Measurements from ENCODE around the gene KMT2B.

The KMT2B gene

GRCh38 chr19:35780717-35781116 lies 62.9 kb downstream of the KMT2B start:
- no peak overlapping the region for H3K27ac ChIP-seq (ENCODE audit: low read depth, low read length, poor library complexity, severe bottlenecking)
- H2AFZ ChIP-seq (ENCODE audit: low read length): no peak overlapping the region
- no peak overlapping the region for H3K4me2 ChIP-seq (ENCODE audit: low read length)
- H4K20me1 ChIP-seq (ENCODE audit: insufficient read depth, low read length): no peaks in the 10 kb centered on the region
- TF ChIP-seq EZH2 (IDR thresholded peaks at IDR 0.05; ENCODE audit: borderline replicate concordance, low read length) (no peak), CTCF (IDR thresholded peaks at IDR 0.05; ENCODE audit: low read length) (no peak)
- H3K27me3 ChIP-seq (ENCODE audit: insufficient read depth, low read length): no peaks in the 10 kb centered on the region
- H3K4me3 ChIP-seq (ENCODE audit: low read depth, low read length, poor library complexity, severe bottlenecking): no peak overlapping the region
- no peaks in the 10 kb centered on the region for H3K9me3 ChIP-seq (ENCODE audit: low read length)
- H3K9me2 ChIP-seq (ENCODE audit: low read depth, low read length): no peaks in the 10 kb centered on the region
- no peaks in the 10 kb centered on the region for H3F3A ChIP-seq (ENCODE audit: insufficient read depth, low read length)
- peaks cover 10% of the 10 kb centered on the region for H3K4me1 ChIP-seq (ENCODE audit: insufficient read depth, low read length, severe bottlenecking)
- peaks cover 15% of the 10 kb centered on the region for H3K36me3 ChIP-seq (ENCODE audit: insufficient read depth, low read length)
- H3K9ac ChIP-seq (ENCODE audit: low read length): no peak overlapping the region
- no peaks in the 10 kb centered on the region for H3K79me2 ChIP-seq (ENCODE audit: insufficient read depth, low read length)

GRCh38 chr19:35781650-35782049 lies 63.8 kb downstream of the KMT2B start:
- no peaks in the 10 kb centered on the region for H3K27me3 ChIP-seq (ENCODE audit: insufficient read depth, low read length)
- H4K20me1 ChIP-seq (ENCODE audit: insufficient read depth, low read length): no peaks in the 10 kb centered on the region
- H3K27ac ChIP-seq (ENCODE audit: low read depth, low read length, poor library complexity, severe bottlenecking): no peak overlapping the region

GRCh38 chr19:35782589-35782988 lies 64.8 kb downstream of the KMT2B start:
- peaks cover 19% of the 10 kb centered on the region for H3K36me3 ChIP-seq (ENCODE audit: insufficient read depth, low read length)

More at GRCh38 chr19:35781650-35782049, 63.8 kb downstream of the KMT2B start:
- H2AFZ ChIP-seq (ENCODE audit: low read length): no peak overlapping the region
- H3K4me2 ChIP-seq (ENCODE audit: low read length): no peak overlapping the region
- no peaks in the 10 kb centered on the region for H3F3A ChIP-seq (ENCODE audit: insufficient read depth, low read length)
- H3K9ac ChIP-seq (ENCODE audit: low read length): no peak overlapping the region
- no peaks in the 10 kb centered on the region for H3K9me2 ChIP-seq (ENCODE audit: low read depth, low read length)
- peaks cover 2% of the 10 kb centered on the region for H3K4me1 ChIP-seq (ENCODE audit: insufficient read depth, low read length, severe bottlenecking)
- no peak overlapping the region for H3K4me3 ChIP-seq (ENCODE audit: low read depth, low read length, poor library complexity, severe bottlenecking)
- peaks cover 15% of the 10 kb centered on the region for H3K36me3 ChIP-seq (ENCODE audit: insufficient read depth, low read length)
- TF ChIP-seq EZH2 (IDR thresholded peaks at IDR 0.05; ENCODE audit: borderline replicate concordance, low read length) (no peak), CTCF (IDR thresholded peaks at IDR 0.05; ENCODE audit: low read length) (no peak)
- H3K9me3 ChIP-seq (ENCODE audit: low read length): no peaks in the 10 kb centered on the region
- H3K79me2 ChIP-seq (ENCODE audit: insufficient read depth, low read length): no peaks in the 10 kb centered on the region

More at GRCh38 chr19:35782589-35782988, 64.8 kb downstream of the KMT2B start:
- H3F3A ChIP-seq (ENCODE audit: insufficient read depth, low read length): no peaks in the 10 kb centered on the region
- no peaks in the 10 kb centered on the region for H3K9me3 ChIP-seq (ENCODE audit: low read length)
- H3K4me2 ChIP-seq (ENCODE audit: low read length): no peak overlapping the region
- no peak overlapping the region for H2AFZ ChIP-seq (ENCODE audit: low read length)
- no peaks in the 10 kb centered on the region for H3K79me2 ChIP-seq (ENCODE audit: insufficient read depth, low read length)
- H3K27ac ChIP-seq (ENCODE audit: low read depth, low read length, poor library complexity, severe bottlenecking): no peak overlapping the region
- TF ChIP-seq CTCF (IDR thresholded peaks at IDR 0.05; ENCODE audit: low read length) (no peak), EZH2 (IDR thresholded peaks at IDR 0.05; ENCODE audit: borderline replicate concordance, low read length) (no peak)
- H3K4me3 ChIP-seq (ENCODE audit: low read depth, low read length, poor library complexity, severe bottlenecking): no peak overlapping the region
- no peaks in the 10 kb centered on the region for H4K20me1 ChIP-seq (ENCODE audit: insufficient read depth, low read length)
- no peaks in the 10 kb centered on the region for H3K9me2 ChIP-seq (ENCODE audit: low read depth, low read length)
- H3K27me3 ChIP-seq (ENCODE audit: insufficient read depth, low read length): no peaks in the 10 kb centered on the region
- no peak overlapping the region for H3K9ac ChIP-seq (ENCODE audit: low read length)
- no peaks in the 10 kb centered on the region for H3K4me1 ChIP-seq (ENCODE audit: insufficient read depth, low read length, severe bottlenecking)

All from OCI-LY1 (cell line).